ENCODE data around the gene ZBED5.

Gene ZBED5

DNA sequence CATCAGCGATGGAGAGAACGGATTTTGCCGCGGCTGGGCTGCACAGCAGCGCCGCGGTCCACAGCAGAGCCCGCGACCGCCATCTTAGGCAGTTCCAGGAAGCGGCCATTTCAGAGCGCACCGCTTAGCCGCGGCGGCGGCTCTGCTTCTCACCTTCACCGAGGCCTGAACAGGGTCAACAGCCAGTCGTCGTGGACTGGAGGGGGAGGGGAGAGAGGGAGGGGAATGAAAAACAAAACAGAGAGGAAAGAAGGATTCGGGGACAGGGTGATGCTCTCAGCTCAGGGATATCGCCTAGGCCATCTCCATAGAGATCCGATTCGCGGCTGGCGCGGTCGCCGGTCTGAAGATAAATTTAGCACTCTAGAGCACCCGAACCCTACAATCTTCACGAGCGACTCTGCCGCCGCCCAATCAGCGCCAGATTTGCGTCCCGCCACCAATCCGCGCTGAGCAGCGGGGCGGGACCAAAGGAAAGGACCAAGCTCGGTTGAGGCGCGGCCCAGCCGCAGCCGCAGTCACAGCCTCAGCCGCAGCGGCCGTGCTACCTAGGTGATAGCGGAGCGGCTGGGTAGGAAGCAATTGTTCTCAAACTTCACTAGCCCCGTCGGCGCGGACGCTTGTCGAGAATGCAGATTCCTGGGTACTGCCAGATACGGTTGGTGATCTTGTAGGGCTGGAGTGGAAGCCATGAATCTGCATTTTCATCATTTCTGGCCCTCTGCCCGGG lies at the start of gene ZBED5:
ZBED5 (minus strand) TSS at position 345 of the 730 bp plus-strand sequence. CDS start 3,108 bp downstream, outside the sequence.
- Histone ChIP-seq H3K27me3 (ENCODE audit: control insufficient read depth in 5 of 5, insufficient read depth in 4 of 5, low read length in 5 of 5) (no peaks in the 10 kb centered on the region), H3K9ac (ENCODE audit: low read length in 5 of 5) (peak within 1 kb of the TSS; percentile 74 to 93 (median 89)), H3K4me3 (ENCODE audit: low read depth in 1 of 5, low read length in 5 of 5) (peak within 1 kb of the TSS; percentile 87 to 98 (median 96))

DNA sequence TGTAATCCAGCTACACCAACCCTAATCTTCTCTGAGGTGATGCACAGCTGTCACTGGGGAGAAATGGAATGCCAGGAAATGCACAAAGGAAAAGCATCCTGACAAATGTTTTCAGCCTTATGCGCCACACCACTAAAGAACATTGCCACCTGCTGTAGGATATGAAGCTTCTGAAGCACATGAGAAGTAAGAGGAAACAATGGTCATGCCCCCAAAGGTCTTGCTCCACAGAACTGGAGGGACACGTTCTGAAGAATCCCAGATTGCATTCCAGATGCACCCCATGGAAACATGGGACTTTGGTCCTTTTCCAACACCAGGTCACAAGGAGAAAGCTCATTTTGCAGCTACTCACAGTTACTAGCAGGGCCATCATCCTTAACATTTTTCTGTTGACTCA lies 48.7 kb upstream of the ZBED5 start:
- no peaks in the 10 kb centered on the region for H3K36me3 ChIP-seq (ENCODE audit: control insufficient read depth in 5 of 5, insufficient read depth in 5 of 5, low read length in 5 of 5)
- peaks cover 0 to 7% (median 1%) of the 10 kb centered on the region in 5 donors for H3K4me1 ChIP-seq (ENCODE audit: control insufficient read depth in 5 of 5, insufficient read depth in 5 of 5, low read length in 5 of 5)
- no peaks in the 10 kb centered on the region for H3K27me3 ChIP-seq (ENCODE audit: control insufficient read depth in 5 of 5, insufficient read depth in 4 of 5, low read length in 5 of 5)
- no peak overlapping the region for H3K27ac ChIP-seq (ENCODE audit: low read depth, low read length)
- no peaks in the 10 kb centered on the region for H3K9me3 ChIP-seq (ENCODE audit: control insufficient read depth in 5 of 5, low read length in 5 of 5)
- H3K9ac ChIP-seq (ENCODE audit: low read length in 5 of 5), result no peak overlapping the region
- no peak overlapping the region for H3K4me3 ChIP-seq (ENCODE audit: low read depth in 1 of 5, low read length in 5 of 5)

More for the DNA sequence above, at the start of gene ZBED5:
- peaks cover 2 to 24% (median 23%) of the 10 kb centered on the region in 5 donors for H3K4me1 ChIP-seq (ENCODE audit: control insufficient read depth in 5 of 5, insufficient read depth in 5 of 5, low read length in 5 of 5)
- no peaks in the 10 kb centered on the region for H3K9me3 ChIP-seq (ENCODE audit: control insufficient read depth in 5 of 5, low read length in 5 of 5)
- H3K36me3 ChIP-seq (ENCODE audit: control insufficient read depth in 5 of 5, insufficient read depth in 5 of 5, low read length in 5 of 5), result peaks cover 19 to 26% (median 20%) of the 10 kb centered on the region in 5 donors
- peak within 1 kb of the TSS; percentile 99 for H3K27ac ChIP-seq (ENCODE audit: low read depth, low read length)

DNA sequence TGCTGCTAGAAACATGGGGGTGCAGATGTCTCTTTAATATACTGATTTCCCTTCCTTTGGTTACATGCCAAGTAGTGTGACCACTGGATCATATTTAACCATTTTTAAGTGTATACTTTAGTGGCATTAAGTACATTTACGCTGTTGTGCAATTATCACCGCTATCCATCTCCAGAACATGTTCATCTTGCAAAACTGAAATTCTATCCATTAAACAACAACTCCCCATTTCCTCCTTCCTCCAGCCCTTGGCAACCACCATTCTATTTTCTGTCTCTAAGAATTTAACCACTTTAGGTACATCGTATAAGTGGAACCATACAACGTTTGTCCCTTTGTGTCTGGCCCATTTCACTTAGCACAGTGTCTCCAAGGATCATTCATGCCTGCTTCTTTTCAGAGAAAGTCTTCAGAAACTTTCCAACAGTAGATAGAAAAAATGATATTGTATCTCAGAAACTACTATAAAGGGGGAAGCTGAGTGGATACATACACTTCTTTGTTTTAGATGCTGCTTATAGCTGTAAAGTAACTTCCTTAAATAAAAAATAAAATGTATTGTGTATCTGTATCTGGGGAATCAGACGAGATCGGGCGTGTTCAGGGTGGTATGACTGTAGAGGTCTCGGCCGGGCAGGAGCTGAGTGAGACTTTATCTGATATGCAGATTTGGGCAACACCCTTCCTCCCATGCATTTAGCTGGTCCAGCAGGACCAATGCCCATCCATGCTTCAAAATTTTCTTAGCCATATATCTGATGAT lies 44.6 kb upstream of the ZBED5 start:
- Histone ChIP-seq H3K9me3 (ENCODE audit: control insufficient read depth in 5 of 5, low read length in 5 of 5) (no peaks in the 10 kb centered on the region), H3K36me3 (ENCODE audit: control insufficient read depth in 5 of 5, insufficient read depth in 5 of 5, low read length in 5 of 5) (no peaks in the 10 kb centered on the region), H3K4me3 (ENCODE audit: low read depth in 1 of 5, low read length in 5 of 5) (no peak overlapping the region), H3K9ac (ENCODE audit: low read length in 5 of 5) (no peak overlapping the region), H3K27me3 (ENCODE audit: control insufficient read depth in 5 of 5, insufficient read depth in 4 of 5, low read length in 5 of 5) (no peaks in the 10 kb centered on the region), H3K27ac (ENCODE audit: low read depth, low read length) (no peak overlapping the region), H3K4me1 (ENCODE audit: control insufficient read depth in 5 of 5, insufficient read depth in 5 of 5, low read length in 5 of 5) (peaks cover 14 to 30% (median 24%) of the 10 kb centered on the region in 5 donors)

GRCh38 chr11:10900681-10901415 lies 43.0 kb upstream of the ZBED5 start:
- no peaks in the 10 kb centered on the region for H3K36me3 ChIP-seq (ENCODE audit: control insufficient read depth in 5 of 5, insufficient read depth in 5 of 5, low read length in 5 of 5)
- no peak overlapping the region for H3K4me3 ChIP-seq (ENCODE audit: low read depth in 1 of 5, low read length in 5 of 5)
- no peaks in the 10 kb centered on the region for H3K27me3 ChIP-seq (ENCODE audit: control insufficient read depth in 5 of 5, insufficient read depth in 4 of 5, low read length in 5 of 5)
- H3K27ac ChIP-seq (ENCODE audit: low read depth, low read length), result peak overlapping the region; percentile 100
- peaks cover 14 to 28% (median 24%) of the 10 kb centered on the region in 5 donors for H3K4me1 ChIP-seq (ENCODE audit: control insufficient read depth in 5 of 5, insufficient read depth in 5 of 5, low read length in 5 of 5)
- H3K9me3 ChIP-seq (ENCODE audit: control insufficient read depth in 5 of 5, low read length in 5 of 5), result no peaks in the 10 kb centered on the region
- H3K9ac ChIP-seq (ENCODE audit: low read length in 5 of 5), result peak overlapping the region; percentile 31 to 87 (median 67)

DNA sequence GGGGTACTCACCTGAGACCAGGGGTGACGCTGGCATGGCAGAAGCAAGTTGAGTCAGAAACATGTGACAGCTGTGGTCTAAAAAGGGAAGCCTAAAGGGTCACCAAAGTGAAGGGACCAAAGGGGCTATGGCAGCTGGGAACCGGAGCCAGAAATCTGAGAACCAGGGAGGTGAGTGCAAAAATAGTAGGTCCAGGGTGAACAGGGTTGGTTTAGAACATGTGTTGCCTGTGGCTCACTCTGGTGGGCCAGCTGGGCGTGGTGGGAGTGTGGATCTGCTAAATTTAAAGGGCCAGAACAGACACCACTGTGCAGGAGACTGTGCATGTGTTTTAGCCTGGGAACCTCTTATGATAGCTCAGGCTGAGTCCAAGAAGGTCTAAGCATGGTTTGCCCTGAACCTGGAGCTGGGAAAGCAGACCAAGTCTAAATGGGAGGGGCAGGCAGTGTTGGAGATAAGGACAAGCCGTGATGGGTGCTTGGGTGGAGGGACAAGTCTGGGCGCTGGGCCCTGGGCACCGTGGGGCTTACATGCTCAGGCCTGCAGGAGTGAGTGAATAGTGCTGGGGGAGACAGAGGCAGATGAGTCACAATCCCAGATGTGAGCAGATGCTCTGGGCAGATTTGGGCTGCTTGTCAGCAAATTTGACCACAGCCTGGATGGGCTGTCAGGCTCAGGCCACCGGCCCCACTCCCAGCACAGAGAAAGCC lies 41.4 kb upstream of the ZBED5 start:
- Histone ChIP-seq H3K27ac (ENCODE audit: low read depth, low read length) (peak overlapping the region; percentile 100), H3K4me1 (ENCODE audit: control insufficient read depth in 5 of 5, insufficient read depth in 5 of 5, low read length in 5 of 5) (peaks cover 14 to 30% (median 25%) of the 10 kb centered on the region in 5 donors), H3K27me3 (ENCODE audit: control insufficient read depth in 5 of 5, insufficient read depth in 4 of 5, low read length in 5 of 5) (no peaks in the 10 kb centered on the region), H3K9ac (ENCODE audit: low read length in 5 of 5) (peak overlapping the region in 4 of 5 donors; percentile 51 to 81 (median 62)), H3K4me3 (ENCODE audit: low read depth in 1 of 5, low read length in 5 of 5) (peak overlapping the region in 1 of 5 donors; percentile 24), H3K9me3 (ENCODE audit: control insufficient read depth in 5 of 5, low read length in 5 of 5) (no peaks in the 10 kb centered on the region), H3K36me3 (ENCODE audit: control insufficient read depth in 5 of 5, insufficient read depth in 5 of 5, low read length in 5 of 5) (no peaks in the 10 kb centered on the region)

GRCh38 chr11:10898763-10899025 lies 40.8 kb upstream of the ZBED5 start:
- H3K9ac ChIP-seq (ENCODE audit: low read length in 5 of 5), result peak overlapping the region in 1 of 5 donors; percentile 63
- H3K27ac ChIP-seq (ENCODE audit: low read depth, low read length), result peak overlapping the region; percentile 100
- no peaks in the 10 kb centered on the region for H3K27me3 ChIP-seq (ENCODE audit: control insufficient read depth in 5 of 5, insufficient read depth in 4 of 5, low read length in 5 of 5)
- no peaks in the 10 kb centered on the region for H3K9me3 ChIP-seq (ENCODE audit: control insufficient read depth in 5 of 5, low read length in 5 of 5)
- peaks cover 14 to 30% (median 29%) of the 10 kb centered on the region in 5 donors for H3K4me1 ChIP-seq (ENCODE audit: control insufficient read depth in 5 of 5, insufficient read depth in 5 of 5, low read length in 5 of 5)
- no peaks in the 10 kb centered on the region for H3K36me3 ChIP-seq (ENCODE audit: control insufficient read depth in 5 of 5, insufficient read depth in 5 of 5, low read length in 5 of 5)
- H3K4me3 ChIP-seq (ENCODE audit: low read depth in 1 of 5, low read length in 5 of 5), result no peak overlapping the region

DNA sequence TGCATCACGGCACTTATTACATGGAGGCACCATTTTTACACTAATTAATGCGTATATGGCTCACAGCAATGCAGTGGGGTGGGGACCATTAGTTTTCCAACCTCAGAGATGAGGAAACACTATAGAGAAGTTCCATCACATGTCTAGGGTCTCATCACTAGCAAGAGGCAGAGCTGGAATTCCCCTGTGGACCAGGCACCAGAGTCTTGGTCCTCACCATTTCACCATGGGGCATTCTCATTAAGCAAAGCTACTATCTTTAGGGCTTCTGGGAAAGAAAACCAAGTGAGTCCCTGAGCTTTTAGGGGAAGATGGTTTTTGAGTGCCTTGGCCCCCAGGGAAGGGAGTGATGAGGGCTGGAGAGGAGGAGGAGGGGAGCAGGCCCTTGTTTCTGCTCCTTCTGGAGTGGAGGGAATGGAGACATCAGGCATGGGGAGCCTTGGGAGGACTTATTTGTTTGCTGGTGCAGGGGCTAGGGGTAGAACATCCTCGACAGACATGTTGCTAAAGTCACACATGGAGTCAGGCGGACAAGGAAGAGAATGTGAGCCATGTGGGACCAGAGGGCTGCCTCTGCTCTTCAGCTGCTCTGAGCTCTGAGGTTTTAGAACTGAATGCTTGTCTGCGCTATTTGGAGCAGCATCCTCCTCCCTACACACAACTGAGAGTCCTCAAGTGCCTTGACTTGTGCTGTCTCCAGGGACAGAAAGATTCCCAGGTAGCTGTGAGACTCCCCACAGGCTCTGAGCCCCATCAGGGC lies 40.3 kb upstream of the ZBED5 start:
- Histone ChIP-seq H3K27ac (ENCODE audit: low read depth, low read length) (peak overlapping the region; percentile 100), H3K9me3 (ENCODE audit: control insufficient read depth in 5 of 5, low read length in 5 of 5) (no peaks in the 10 kb centered on the region), H3K4me3 (ENCODE audit: low read depth in 1 of 5, low read length in 5 of 5) (no peak overlapping the region), H3K27me3 (ENCODE audit: control insufficient read depth in 5 of 5, insufficient read depth in 4 of 5, low read length in 5 of 5) (no peaks in the 10 kb centered on the region), H3K4me1 (ENCODE audit: control insufficient read depth in 5 of 5, insufficient read depth in 5 of 5, low read length in 5 of 5) (peaks cover 14 to 33% (median 30%) of the 10 kb centered on the region in 5 donors), H3K36me3 (ENCODE audit: control insufficient read depth in 5 of 5, insufficient read depth in 5 of 5, low read length in 5 of 5) (no peaks in the 10 kb centered on the region), H3K9ac (ENCODE audit: low read length in 5 of 5) (no peak overlapping the region)

DNA sequence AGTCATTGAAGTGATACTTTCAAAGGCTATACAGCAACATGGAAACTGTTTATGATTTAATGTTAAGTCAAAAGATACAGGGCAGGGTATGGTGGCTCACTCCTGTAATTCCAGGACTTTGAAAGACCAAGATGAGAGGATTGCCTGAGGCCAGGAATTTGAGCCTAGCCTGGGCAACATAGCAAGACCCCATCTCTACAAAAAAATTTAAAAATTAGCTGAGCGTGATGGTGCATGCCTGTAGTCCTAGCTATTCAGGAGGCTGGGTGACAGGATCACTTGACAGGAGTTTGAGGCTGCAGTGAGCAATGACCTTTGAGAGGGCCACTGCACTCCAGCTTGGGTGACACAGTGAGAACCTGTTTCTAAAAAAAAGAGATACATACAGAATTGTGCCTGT lies 39.3 kb upstream of the ZBED5 start:
- no peaks in the 10 kb centered on the region for H3K27me3 ChIP-seq (ENCODE audit: control insufficient read depth in 5 of 5, insufficient read depth in 4 of 5, low read length in 5 of 5)
- H3K9me3 ChIP-seq (ENCODE audit: control insufficient read depth in 5 of 5, low read length in 5 of 5), result no peaks in the 10 kb centered on the region
- peaks cover 14 to 33% (median 28%) of the 10 kb centered on the region in 5 donors for H3K4me1 ChIP-seq (ENCODE audit: control insufficient read depth in 5 of 5, insufficient read depth in 5 of 5, low read length in 5 of 5)
- H3K27ac ChIP-seq (ENCODE audit: low read depth, low read length), result no peak overlapping the region
- no peak overlapping the region for H3K4me3 ChIP-seq (ENCODE audit: low read depth in 1 of 5, low read length in 5 of 5)
- H3K36me3 ChIP-seq (ENCODE audit: control insufficient read depth in 5 of 5, insufficient read depth in 5 of 5, low read length in 5 of 5), result no peaks in the 10 kb centered on the region
- no peak overlapping the region for H3K9ac ChIP-seq (ENCODE audit: low read length in 5 of 5)

DNA sequence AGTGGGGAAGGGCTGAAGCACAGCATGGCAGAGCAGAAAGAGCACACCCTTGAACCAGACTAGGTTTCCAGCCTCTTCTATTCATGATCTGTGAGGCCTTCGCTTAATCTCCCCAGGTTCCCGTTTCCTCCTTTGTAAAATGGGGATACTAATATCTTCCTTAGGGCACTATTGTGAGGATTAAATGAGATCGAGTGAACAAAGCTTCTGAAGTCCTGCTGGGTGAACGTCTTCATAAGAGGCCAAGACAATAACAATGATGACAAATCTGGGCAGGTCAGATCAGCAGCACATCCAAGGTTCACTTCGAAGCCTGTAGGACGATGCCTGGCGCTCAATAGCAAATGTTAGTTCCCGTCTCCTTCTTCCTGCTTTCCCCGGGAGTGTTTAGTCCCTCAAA lies 38.6 kb upstream of the ZBED5 start:
- no peaks in the 10 kb centered on the region for H3K36me3 ChIP-seq (ENCODE audit: control insufficient read depth in 5 of 5, insufficient read depth in 5 of 5, low read length in 5 of 5)
- no peak overlapping the region for H3K27ac ChIP-seq (ENCODE audit: low read depth, low read length)
- H3K9me3 ChIP-seq (ENCODE audit: control insufficient read depth in 5 of 5, low read length in 5 of 5), result no peaks in the 10 kb centered on the region
- H3K9ac ChIP-seq (ENCODE audit: low read length in 5 of 5), result no peak overlapping the region
- H3K4me1 ChIP-seq (ENCODE audit: control insufficient read depth in 5 of 5, insufficient read depth in 5 of 5, low read length in 5 of 5), result peaks cover 14 to 33% (median 28%) of the 10 kb centered on the region in 5 donors
- H3K27me3 ChIP-seq (ENCODE audit: control insufficient read depth in 5 of 5, insufficient read depth in 4 of 5, low read length in 5 of 5), result no peaks in the 10 kb centered on the region
- no peak overlapping the region for H3K4me3 ChIP-seq (ENCODE audit: low read depth in 1 of 5, low read length in 5 of 5)
